ENCODE data around the gene ASB1.

GRCh38 chr2:238424313-238424700 is 2.4 kb upstream of the ASB1 start:
- TF ChIP-seq EZH2 (IDR thresholded peaks at IDR 0.05; ENCODE audit: borderline replicate concordance, insufficient read depth, low read depth, low read length, poor library complexity, severe bottlenecking), result no peak
- TF ChIP-seq CTCF (IDR thresholded peaks at IDR 0.05), result no peak

Data from B cell (primary cell).